IMR-90 (cell line): ENCODE results near the gene TRIM32. TPM values are rescaled to one million over a fixed set of nuclear protein-coding genes. Genes with fewer than 3 reads are reported as not detected.

Experiments used
- ATAC-seq: fragments of 200-7000 bp; cut with Tn5 transposase; 2 replicates; pipeline ENCODE4 v1.9.1; 2020; ENCODE audit warnings: low read depth, mild to moderate bottlenecking, moderate library complexity
- BruUV-seq: library from RNA; stranded (reverse); fragments of 400-500 nt; replicated peaks from 2 replicates; lab custom pipeline; 2021; lab: Mats Ljungman, UMichigan
- CTCF ChIA-PET: fragments of 300-600 bp; formaldehyde crosslinking; extraction: SDS; loops from one replicate; lab custom pipeline; 2021; ENCODE audit warnings: antibody characterized with exemption; lab: Yijun Ruan, JAX
- POLR2A ChIA-PET: fragments of 300-600 bp; sonication (Branson Sonifier 250); formaldehyde crosslinking; loops from one replicate; lab custom pipeline; 2022; ENCODE audit warnings: antibody characterized with exemption; ENCODE audit not compliant: unreplicated experiment; lab: Charles Lee
- DNase-seq: peaks from one replicate; pipeline ENCODE4 v3.0.0; 2013
- H2AFZ ChIP-seq: replicated peaks from 2 replicates; pipeline ENCODE3; 2013; ENCODE audit warnings: low read length, mild to moderate bottlenecking; ENCODE audit not compliant: poor library complexity
- H2AK5ac ChIP-seq: 2 replicates; pipeline ENCODE4 v1.6.1; 2013; ENCODE audit warnings: low read depth, low read length, inconsistent platforms
- H2AK9ac ChIP-seq: replicated peaks from 2 replicates; pipeline ENCODE3; 2013; ENCODE audit warnings: mild to moderate bottlenecking, low read depth, low read length, moderate library complexity; ENCODE audit not compliant: poor library complexity
- H2BK120ac ChIP-seq: 2 replicates; pipeline ENCODE4 v1.6.1; 2013; ENCODE audit warnings: low read depth, low read length, inconsistent platforms
- H2BK15ac ChIP-seq: 3 replicates; pipeline ENCODE4 v1.6.1; 2013; ENCODE audit warnings: low read depth, low read length, inconsistent platforms
- H2BK20ac ChIP-seq: 2 replicates; pipeline ENCODE4 v1.6.1; 2013; ENCODE audit warnings: low read depth, mild to moderate bottlenecking, inconsistent platforms, low read length, moderate library complexity
- H2BK5ac ChIP-seq: 2 replicates; pipeline ENCODE4 v1.6.1; 2013; ENCODE audit warnings: mild to moderate bottlenecking, low read depth, low read length, inconsistent platforms; ENCODE audit not compliant: poor library complexity, severe bottlenecking
- H3K14ac ChIP-seq: replicated peaks from 2 replicates; pipeline ENCODE4 v1.6.1; 2013; ENCODE audit warnings: low read depth, low read length, inconsistent platforms
- H3K18ac ChIP-seq: 2 replicates; pipeline ENCODE4 v1.6.1; 2013; ENCODE audit warnings: low read depth, low read length, control low read depth
- H3K23ac ChIP-seq: 2 replicates; pipeline ENCODE4 v1.6.1; 2013; ENCODE audit warnings: low read depth, low read length, inconsistent platforms
- H3K27ac ChIP-seq: 2 replicates; pipeline ENCODE4 v1.5.1; 2013; ENCODE audit warnings: mild to moderate bottlenecking, control low read depth, low read length; ENCODE audit not compliant: insufficient read depth
- H3K27me3 ChIP-seq: 2 replicates; pipeline ENCODE4 v1.6.1; 2013; ENCODE audit warnings: low read length; ENCODE audit not compliant: control insufficient read depth, insufficient read depth
- H3K36me3 ChIP-seq: 2 replicates; pipeline ENCODE4 v1.6.1; 2013; ENCODE audit warnings: low read length, mixed read lengths; ENCODE audit not compliant: control insufficient read depth, insufficient read depth
- H3K4ac ChIP-seq: 2 replicates; pipeline ENCODE4 v1.6.1; 2013; ENCODE audit warnings: low read depth, low read length, inconsistent platforms
- H3K4me1 ChIP-seq: 2 replicates; pipeline ENCODE4 v1.6.1; 2013; ENCODE audit warnings: low read length, mixed read lengths; ENCODE audit not compliant: control insufficient read depth, insufficient read depth
- H3K4me2 ChIP-seq: 2 replicates; pipeline ENCODE4 v1.6.1; 2013; ENCODE audit warnings: low read depth, mild to moderate bottlenecking, control low read depth, low read length, moderate library complexity
- H3K4me3 ChIP-seq: 2 replicates; pipeline ENCODE4 v1.5.1; 2013; ENCODE audit warnings: low read depth, mild to moderate bottlenecking, control low read depth, low read length, moderate library complexity; ENCODE audit not compliant: insufficient read depth
- H3K56ac ChIP-seq: 2 replicates; pipeline ENCODE4 v1.6.1; 2013; ENCODE audit warnings: low read length, inconsistent platforms; ENCODE audit not compliant: insufficient read depth; ENCODE audit errors: extremely low read depth
- H3K79me1 ChIP-seq, 2 experiments: 2 replicates each; pipeline ENCODE4 v1.6.1; 2013; ENCODE audit warnings: low read length in 2 of 2, inconsistent platforms in 1 of 2, low read depth in 1 of 2
- H3K9ac ChIP-seq: 2 replicates; pipeline ENCODE4 v1.6.1; 2013; ENCODE audit warnings: low read depth, low read length, control low read depth
- H3K9me1 ChIP-seq: 2 replicates; pipeline ENCODE4 v1.6.1; 2013; ENCODE audit warnings: low read length, inconsistent platforms; ENCODE audit not compliant: insufficient read depth
- H3K9me3 ChIP-seq: 2 replicates; pipeline ENCODE4 v1.6.1; 2013; ENCODE audit warnings: low read length; ENCODE audit not compliant: control insufficient read depth, insufficient read depth
- H4K20me1 ChIP-seq: 2 replicates; pipeline ENCODE4 v1.6.1; 2013; ENCODE audit warnings: low read length, inconsistent platforms; ENCODE audit not compliant: insufficient read depth
- H4K5ac ChIP-seq: 2 replicates; pipeline ENCODE4 v1.6.1; 2013; ENCODE audit warnings: mild to moderate bottlenecking, low read depth, low read length, control low read depth
- H4K8ac ChIP-seq, 2 experiments: 2 replicates each; pipeline ENCODE4 v1.6.1; 2013; ENCODE audit warnings: low read depth in 2 of 2, low read length in 2 of 2, control low read depth in 1 of 2, inconsistent platforms in 1 of 2
- H4K91ac ChIP-seq: 2 replicates; pipeline ENCODE4 v1.6.1; 2013; ENCODE audit warnings: low read depth, low read length, inconsistent platforms; ENCODE audit not compliant: insufficient read depth
- BHLHE40 ChIP-seq: fragments of 150-350 bp; IDR thresholded peaks from 2 replicates; pipeline ENCODE4 v1.6.1; 2016; ENCODE audit warnings: mild to moderate bottlenecking, low read depth, low read length
- CEBPB ChIP-seq: IDR thresholded peaks from 2 replicates; pipeline ENCODE4 v1.6.1; 2012; ENCODE audit warnings: low read depth, low read length, improper control_type of control experiment
- CHD1 ChIP-seq: IDR thresholded peaks from 2 replicates; pipeline ENCODE4 v1.6.1; 2012; ENCODE audit warnings: low read depth, low read length, improper control_type of control experiment
- MAFK ChIP-seq: IDR thresholded peaks from 2 replicates; pipeline ENCODE4 v1.6.1; 2012; ENCODE audit warnings: low read depth, low read length, improper control_type of control experiment
- POLR2A ChIP-seq: IDR thresholded peaks from 2 replicates; pipeline ENCODE4 v1.6.1; 2012; ENCODE audit warnings: mild to moderate bottlenecking, low read depth, low read length
- RAD21 ChIP-seq: IDR thresholded peaks from 2 replicates; pipeline ENCODE4 v1.6.1; 2012; ENCODE audit warnings: low read length, improper control_type of control experiment
- SMC3 ChIP-seq: fragments of 150-350 bp; IDR thresholded peaks from 2 replicates; pipeline ENCODE4 v1.6.1; 2016; ENCODE audit warnings: low read depth, mild to moderate bottlenecking, antibody characterized with exemption, low read length, moderate library complexity
- WGBS, 2 experiments: methylation state at CpG; one replicate each; pipeline versions ENCODE4 v1.1.5 to v1.1.7; 2013; ENCODE audit warnings: missing lambda C conversion rate in 2 of 2; ENCODE audit not compliant: insufficient read length in 1 of 2; ENCODE audit errors: extremely low coverage in 2 of 2; 5-methylcytosine and 5-hydroxymethylcytosine counted together
- dilution Hi-C: fragments of 300-500 bp; cut with HindIII; formaldehyde crosslinking; loops from one replicate; pipeline ENCODE4 v1.14.3; 2018; ENCODE audit warnings: low sequenced_read_pairs; ENCODE audit not compliant: unreplicated experiment
- in situ Hi-C: fragments of 300-500 bp; cut with MboI; formaldehyde crosslinking; loops from 3 replicates; pipeline ENCODE4 v1.14.3; 2019; ENCODE audit warnings: low sequenced_read_pairs, inconsistent platforms, mixed read lengths
- intact Hi-C: fragments of 100-400 bp; cut with micrococcal nuclease; formaldehyde crosslinking; loops from 2 replicates; pipeline ENCODE4 v1.10.0; 2022
- polyA plus RNA-seq, 3 experiments: library from polyadenylated mRNA; depleted of rRNA; stranded (reverse); fragments of >200 nt; gene quantifications; 2 replicates each; pipeline ENCODE4 v1.2.3, GENCODE V29; 2012; ENCODE audit warnings: low replicate concordance in 1 of 3
- total RNA-seq: library from RNA; depleted of rRNA; stranded (reverse); fragments of >200 nt; gene quantifications from 2 replicates; pipeline ENCODE4 v1.2.3, GENCODE V29; 2012

Gene TRIM32
- total and polyA plus RNA-seq, 2 of the 4 experiments (the other 2 are of a cell fraction), result 12.8 to 31.0 TPM

- BruUV-seq, result no TSS peak
- H3K27ac ChIP-seq, result no peak overlapping the region
- no peak overlapping the region for H2BK5ac ChIP-seq
- no peaks in the 10 kb centered on the region for H3K79me1 ChIP-seq
- no peak overlapping the region for H3K56ac ChIP-seq
- H3K4me3 ChIP-seq, result no peak overlapping the region
- ChIA-PET POLR2A (no interaction called here), CTCF (interaction anchor here (1.4 kb wide), 1 partner anchor 19 kb away, joined by 4 read pairs; no protein-coding TSS in a partner anchor)
- H2BK15ac ChIP-seq, result no peak overlapping the region
- no peak overlapping the region for H3K4me2 ChIP-seq
- ATAC-seq (no peak; the same call in 1 of the 2 replicates), DNase-seq (no peak)
- H4K20me1 ChIP-seq, result no peaks in the 10 kb centered on the region
- H2BK120ac ChIP-seq, result no peak overlapping the region
- no peak overlapping the region for H3K9ac ChIP-seq
- H2BK20ac ChIP-seq, result no peak overlapping the region
- H4K8ac ChIP-seq, result no peak overlapping the region
- H3K14ac ChIP-seq, result no peak overlapping the region
- no peak overlapping the region for H4K91ac ChIP-seq
- H3K4ac ChIP-seq, result no peak overlapping the region
- dilution Hi-C loops (no loop called here), in situ Hi-C loops (no loop called here), intact Hi-C loops (no loop called here)
- no CpG with 5 or more reads among the region's 7 CpGs for WGBS, 2 experiments
- H2AK9ac ChIP-seq, result no peak overlapping the region
- H2AFZ ChIP-seq, result no peak overlapping the region
- no peaks in the 10 kb centered on the region for H3K9me1 ChIP-seq
- no peaks in the 10 kb centered on the region for H3K36me3 ChIP-seq
- no peak overlapping the region for H3K18ac ChIP-seq
- H4K5ac ChIP-seq, result no peak overlapping the region
- no peak overlapping the region for H2AK5ac ChIP-seq
- H3K4me1 ChIP-seq, result no peaks in the 10 kb centered on the region
- TF ChIP-seq POLR2A (no peak), CHD1 (no peak), MAFK (no peak), CEBPB (no peak), BHLHE40 (no peak), RAD21 (no peak), SMC3 (no peak)
- no peaks in the 10 kb centered on the region for H3K9me3 ChIP-seq
- no peak overlapping the region for H3K23ac ChIP-seq
- 0 out of 2 replicates have a peak, but pooled peaks cover 3% of the 10 kb centered on the region for H3K27me3 ChIP-seq
Measured at GRCh38 chr9:116717150-116717549, 30.0 kb downstream of the TRIM32 start.
